T-helper 1 cell treated with Interleukin-12 subunit alpha and Interleukin-12 subunit beta and Interleukin-4 antibody, amounts not matched to agents 30 ng/mL and 1 ng/mL, for 36 hours (primary cell): ENCODE data around the gene MALT1. TPM values are rescaled to one million over a fixed set of nuclear protein-coding genes. Genes with fewer than 3 reads are reported as not detected.
"Not testable (repeated sequence)": the region's sequence is repeated elsewhere in the genome, so short reads cannot be mapped to it uniquely, and the experiment has no call there.

Experiments
- intact Hi-C: fragments of 100-400 bp; cut with micrococcal nuclease; formaldehyde crosslinking; loops from one replicate; pipeline ENCODE4 v1.15.1; 2024
- total RNA-seq: library from RNA; stranded (reverse); gene quantifications from 2 replicates; pipeline ENCODE4 v1.2.3, GENCODE V29; 2022

Gene MALT1
- 46.2 and 49.8 TPM in 2 replicates for total RNA-seq

GRCh38 chr18:58671111-58671631 lies at the start of gene MALT1:
Gene MALT1 (plus strand): TSS chr18:58671465. CDS start chr18:58671644, 179 bp downstream.
- intact Hi-C loops, result loop anchor here (1.0 to 10.0 kb wide), 11 partner anchors 13 to 1231 kb away; partner anchors contain the start of genes LMAN1, NEDD4L and SEC11C

- intact Hi-C loops, result no loop called here
Measured at GRCh38 chr18:58624011-58624410, 47.3 kb upstream of the MALT1 start.

- intact Hi-C loops, result no loop called here
Measured at GRCh38 chr18:58625839-58626238, 45.4 kb upstream of the MALT1 start.

GRCh38 chr18:58630071-58630470 lies 41.2 kb upstream of the MALT1 start:
- intact Hi-C loops, result no loop called here

GRCh38 chr18:58631301-58631700 lies 40.0 kb upstream of the MALT1 start:
- intact Hi-C loops, result no loop called here

- intact Hi-C loops, result no loop called here
Measured at GRCh38 chr18:58632552-58632951, 38.7 kb upstream of the MALT1 start.

GRCh38 chr18:58633874-58634273 lies 37.4 kb upstream of the MALT1 start:
- intact Hi-C loops, result loop anchor here (1.0 kb wide), 2 partner anchors 16 to 18 kb away; no protein-coding TSS in a partner anchor

GRCh38 chr18:58635891-58636290 lies 35.4 kb upstream of the MALT1 start:
- intact Hi-C loops, result no loop called here

GRCh38 chr18:58637197-58637596 lies 34.1 kb upstream of the MALT1 start:
- intact Hi-C loops, result no loop called here

GRCh38 chr18:58637946-58638345 lies 33.3 kb upstream of the MALT1 start:
- intact Hi-C loops, result loop anchor here (2.0 kb wide), 1 partner anchor 25 kb away; no protein-coding TSS in a partner anchor

- intact Hi-C loops, result loop anchor here (2.0 kb wide), 1 partner anchor 24 kb away; no protein-coding TSS in a partner anchor
Measured at GRCh38 chr18:58638441-58638840, 32.8 kb upstream of the MALT1 start.

- intact Hi-C loops, result loop anchor here (2.0 kb wide), 1 partner anchor 24 kb away; no protein-coding TSS in a partner anchor
Measured at GRCh38 chr18:58639237-58639636, 32.0 kb upstream of the MALT1 start.

- intact Hi-C loops, result loop anchor here (2.0 kb wide), 1 partner anchor 23 kb away; no protein-coding TSS in a partner anchor
Measured at GRCh38 chr18:58639751-58640427, 31.4 kb upstream of the MALT1 start.

- intact Hi-C loops, result no loop called here
Measured at GRCh38 chr18:58640428-58640805, 30.8 kb upstream of the MALT1 start.

GRCh38 chr18:58640891-58641610 lies 30.2 kb upstream of the MALT1 start:
- intact Hi-C loops, result no loop called here

GRCh38 chr18:58643557-58643956 lies 27.7 kb upstream of the MALT1 start:
- intact Hi-C loops, result not testable (repeated sequence)

- intact Hi-C loops, result no loop called here
Measured at GRCh38 chr18:58645398-58645797, 25.9 kb upstream of the MALT1 start.

- intact Hi-C loops, result no loop called here
Measured at GRCh38 chr18:58646334-58646862, 24.9 kb upstream of the MALT1 start.

- intact Hi-C loops, result loop anchor here (1.0 kb wide), 6 partner anchors 8 to 109 kb away; partner anchors contain the start of gene MALT1
Measured at GRCh38 chr18:58649966-58650816, 21.1 kb upstream of the MALT1 start.

GRCh38 chr18:58650830-58651229 lies 20.4 kb upstream of the MALT1 start:
- intact Hi-C loops, result loop anchor here (1.0 kb wide), 6 partner anchors 7 to 110 kb away; partner anchors contain the start of gene MALT1
